HG03280 (cell line): Measurements from ENCODE around the gene PPM1B.
"Not testable (repeated sequence)": the region's sequence is repeated elsewhere in the genome, so short reads cannot be mapped to it uniquely, and the experiment has no call there.

Experiments used
- ATAC-seq: cut with Tn5 transposase; IDR thresholded peaks from one replicate; pipeline ENCODE4 v1.9.1; 2021; ENCODE audit warnings: mild to moderate bottlenecking, moderate library complexity; ENCODE audit not compliant: unreplicated experiment

The PPM1B gene

GRCh38 chr2:44155666-44156446 is 12.8 kb upstream of the PPM1B start:
- ATAC-seq: no peak

GRCh38 chr2:44163777-44164176 is 4.9 kb upstream of the PPM1B start:
- no peak for ATAC-seq

- ATAC-seq: no peak
Measured at GRCh38 chr2:44164617-44165016, 4.1 kb upstream of the PPM1B start.

- ATAC-seq: no peak
Measured at GRCh38 chr2:44166096-44166495, 2.6 kb upstream of the PPM1B start.

GRCh38 chr2:44167311-44167907 is 1.3 kb upstream of the PPM1B start:
- ATAC-seq: no peak

GRCh38 chr2:44167908-44168680 is 581 bp upstream of the PPM1B start:
- peak; percentile 80 for ATAC-seq

GRCh38 chr2:44169155-44169898 is 652 bp downstream of the PPM1B start:
- peak; percentile 21 for ATAC-seq

- no peak for ATAC-seq
Measured at GRCh38 chr2:44170311-44170717, 1.6 kb downstream of the PPM1B start.

- no peak for ATAC-seq
Measured at GRCh38 chr2:44171018-44171417, 2.3 kb downstream of the PPM1B start.

GRCh38 chr2:44171442-44171841 is 2.8 kb downstream of the PPM1B start:
- ATAC-seq: not testable (repeated sequence)

- ATAC-seq: no peak
Measured at GRCh38 chr2:44172576-44172975, 3.9 kb downstream of the PPM1B start.

GRCh38 chr2:44178950-44179349 is 10.3 kb downstream of the PPM1B start:
- no peak for ATAC-seq

GRCh38 chr2:44181648-44182047 is 13.0 kb downstream of the PPM1B start:
- no peak for ATAC-seq

- ATAC-seq: no peak
Measured at GRCh38 chr2:44184106-44184505, 15.4 kb downstream of the PPM1B start.

GRCh38 chr2:44186810-44187209 is 18.1 kb downstream of the PPM1B start:
- no peak for ATAC-seq

GRCh38 chr2:44187251-44187650 is 18.6 kb downstream of the PPM1B start:
- ATAC-seq: no peak

GRCh38 chr2:44188696-44189095 is 20.0 kb downstream of the PPM1B start:
- no peak for ATAC-seq

- ATAC-seq: no peak
Measured at GRCh38 chr2:44189104-44189503, 20.4 kb downstream of the PPM1B start.

GRCh38 chr2:44190526-44190925 is 21.9 kb downstream of the PPM1B start:
- ATAC-seq: no peak

- ATAC-seq: peak; percentile 94
Measured at GRCh38 chr2:44191739-44192138, 23.1 kb downstream of the PPM1B start.

- no peak for ATAC-seq
Measured at GRCh38 chr2:44192646-44193045, 24.0 kb downstream of the PPM1B start.
